Mucosa of descending colon (tissue), 3 donors: ENCODE results near the gene ARMCX6. TPM values are rescaled to one million over a fixed set of nuclear protein-coding genes. Genes with fewer than 3 reads are reported as not detected.
"Not testable (repeated sequence)": the region's sequence is repeated elsewhere in the genome, so short reads cannot be mapped to it uniquely, and the experiment has no call there.

ENCODE experiments used
- ATAC-seq: fragments of 200-7000 bp; cut with Tn5 transposase; one replicate; pipeline ENCODE4 v1.9.1; 2020; ENCODE audit warnings: mild to moderate bottlenecking, moderate library complexity
- DNase-seq, 3 donors: peaks; one replicate each; pipeline ENCODE4 v3.0.0-alpha.2; 2020
- H3K36me3 ChIP-seq: fragments of 200-600 bp; one replicate; pipeline ENCODE4 v1.8.0; 2021; ENCODE audit warnings: low read depth, mild to moderate bottlenecking
- H3K4me1 ChIP-seq: fragments of 200-600 bp; one replicate; pipeline ENCODE4 v1.8.0; 2021; ENCODE audit warnings: low read depth, mild to moderate bottlenecking
- H3K4me3 ChIP-seq: fragments of 200-600 bp; one replicate; pipeline ENCODE4 v1.8.0; 2021; ENCODE audit warnings: mild to moderate bottlenecking
- H3K9me3 ChIP-seq: fragments of 200-600 bp; one replicate; pipeline ENCODE4 v1.8.0; 2021; ENCODE audit warnings: mild to moderate bottlenecking
- intact Hi-C, 2 donors: fragments of 100-400 bp; cut with DNase I in 1 of 2; cut with micrococcal nuclease in 1 of 2; formaldehyde crosslinking; loops; one replicate each; pipeline versions ENCODE4 v1.11.0 to v1.11.1; 2022; cut with DNase I, micrococcal nuclease
- total RNA-seq, 3 donors: library from RNA; stranded (reverse); fragmentation: NEBNext Ultra II Directional in 2 of 3; extraction: Animal tissue kit (Norgen Biotek cat#: 25700) in 2 of 3; gene quantifications; one replicate each; pipeline versions ENCODE4 v1.2.1 to v1.2.4, GENCODE V29; 2021 to 2023
- TF ChIP-seq, protein P1 (sequence below): fragments of 200-600 bp; IDR thresholded peaks from one replicate; pipeline ENCODE4 v1.8.0; 2022; ENCODE audit warnings: antibody characterized with exemption, mild to moderate bottlenecking
- donor health status: DM: no; HTN: no; CAD: no; lungs with moderate emphysema.
- donor health status: DM: no; HTN: no; CAD: no.
- donor health status: DM: no; HTN: yes; CAD: no.

Gene ARMCX6
- total RNA-seq, 3 donors from 2014 or later: 16.2 to 23.2 (median 16.8) TPM

DNA sequence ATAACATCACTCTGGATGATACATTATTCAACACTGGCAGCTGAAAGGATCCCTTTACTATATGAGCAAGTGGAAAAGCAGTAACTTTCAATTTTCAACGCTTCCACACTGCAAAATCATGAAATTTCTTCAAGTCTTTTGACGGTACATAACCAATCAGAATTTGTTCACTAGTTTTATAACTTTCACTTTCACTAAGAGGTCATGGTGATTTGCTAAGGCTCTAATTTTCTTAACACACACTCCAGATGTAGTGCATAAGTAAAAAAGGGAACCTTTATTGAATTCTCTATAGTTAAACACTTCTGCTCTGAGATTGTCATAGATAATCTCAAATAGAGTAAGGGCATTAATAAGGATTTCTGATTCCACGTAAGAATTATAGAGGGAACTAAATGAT is 37.7 kb upstream of the ARMCX6 start:
- no peaks in the 10 kb centered on the region for H3K4me1 ChIP-seq
- H3K9me3 ChIP-seq: no peaks in the 10 kb centered on the region
- no peaks in the 10 kb centered on the region for H3K36me3 ChIP-seq
- no peak overlapping the region for H3K4me3 ChIP-seq
- TF ChIP-seq, protein P1, sequence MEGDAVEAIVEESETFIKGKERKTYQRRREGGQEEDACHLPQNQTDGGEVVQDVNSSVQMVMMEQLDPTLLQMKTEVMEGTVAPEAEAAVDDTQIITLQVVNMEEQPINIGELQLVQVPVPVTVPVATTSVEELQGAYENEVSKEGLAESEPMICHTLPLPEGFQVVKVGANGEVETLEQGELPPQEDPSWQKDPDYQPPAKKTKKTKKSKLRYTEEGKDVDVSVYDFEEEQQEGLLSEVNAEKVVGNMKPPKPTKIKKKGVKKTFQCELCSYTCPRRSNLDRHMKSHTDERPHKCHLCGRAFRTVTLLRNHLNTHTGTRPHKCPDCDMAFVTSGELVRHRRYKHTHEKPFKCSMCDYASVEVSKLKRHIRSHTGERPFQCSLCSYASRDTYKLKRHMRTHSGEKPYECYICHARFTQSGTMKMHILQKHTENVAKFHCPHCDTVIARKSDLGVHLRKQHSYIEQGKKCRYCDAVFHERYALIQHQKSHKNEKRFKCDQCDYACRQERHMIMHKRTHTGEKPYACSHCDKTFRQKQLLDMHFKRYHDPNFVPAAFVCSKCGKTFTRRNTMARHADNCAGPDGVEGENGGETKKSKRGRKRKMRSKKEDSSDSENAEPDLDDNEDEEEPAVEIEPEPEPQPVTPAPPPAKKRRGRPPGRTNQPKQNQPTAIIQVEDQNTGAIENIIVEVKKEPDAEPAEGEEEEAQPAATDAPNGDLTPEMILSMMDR: no peak
- intact Hi-C loops: no loop called here
- no peak for ATAC-seq
- no peak for DNase-seq

DNA sequence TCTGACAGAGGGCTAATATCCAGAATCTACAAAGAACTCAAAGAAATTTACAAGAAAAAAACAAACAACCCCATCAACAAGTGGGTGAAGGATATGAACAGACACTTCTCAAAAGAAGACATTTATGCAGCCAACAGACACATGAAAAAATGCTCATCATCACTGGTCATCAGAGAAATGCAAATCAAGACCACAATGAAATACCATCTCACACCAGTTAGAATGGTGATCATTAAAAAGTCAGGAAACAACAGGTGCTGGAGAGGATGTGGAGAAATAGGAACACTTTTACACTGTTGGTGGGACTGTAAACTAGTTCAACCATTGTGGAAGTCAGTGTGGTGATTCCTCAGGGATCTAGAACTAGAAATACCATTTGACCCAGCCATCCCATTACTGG is 29.9 kb upstream of the ARMCX6 start:
- H3K9me3 ChIP-seq, intact Hi-C loops, ATAC-seq, DNase-seq, H3K36me3 ChIP-seq, H3K4me1 ChIP-seq, H3K4me3 ChIP-seq: not testable (repeated sequence)

DNA sequence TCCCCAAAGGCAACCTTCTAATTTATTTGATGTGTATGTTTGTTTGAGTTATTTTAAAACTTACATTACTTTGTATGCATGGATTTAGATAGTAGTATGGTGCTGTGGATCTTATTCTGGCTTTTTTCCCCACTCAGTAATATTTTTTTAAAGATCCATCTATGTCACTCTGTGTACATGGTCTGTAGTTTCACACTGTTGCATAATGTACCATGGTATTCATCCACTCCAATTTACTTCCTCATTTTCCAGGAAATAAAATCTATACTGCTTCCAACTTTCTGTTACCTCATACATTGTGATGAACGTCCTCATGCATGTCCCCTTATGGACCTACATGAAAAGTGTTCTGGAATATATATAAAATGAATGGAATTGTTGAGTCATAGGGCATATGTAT is 24.3 kb upstream of the ARMCX6 start:
- no peaks in the 10 kb centered on the region for H3K36me3 ChIP-seq
- no peak for ATAC-seq
- H3K4me1 ChIP-seq: no peaks in the 10 kb centered on the region
- no peak for DNase-seq
- intact Hi-C loops: no loop called here
- no peaks in the 10 kb centered on the region for H3K9me3 ChIP-seq
- H3K4me3 ChIP-seq: no peak overlapping the region
- TF ChIP-seq, protein P1: no peak

DNA sequence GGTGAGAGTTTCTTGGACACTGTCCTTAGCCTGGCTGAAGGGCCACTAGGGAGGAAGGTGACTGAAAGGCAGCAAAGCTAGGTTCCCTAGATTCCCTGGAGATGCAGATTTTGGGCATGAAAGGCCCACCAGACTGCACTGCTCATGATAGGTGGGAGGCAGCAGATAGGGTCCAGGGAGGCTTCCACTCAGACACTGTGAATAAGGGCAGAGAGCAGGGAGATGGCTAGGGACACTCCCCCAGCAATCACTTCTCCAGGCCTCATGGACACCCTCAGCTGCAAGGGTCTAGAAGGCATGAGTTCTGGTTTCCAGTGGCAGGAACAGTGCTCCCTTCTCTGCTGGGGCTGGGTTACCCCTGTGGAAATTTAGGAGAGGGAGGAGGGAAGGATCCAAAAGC is 21.8 kb upstream of the ARMCX6 start:
- Histone ChIP-seq H3K4me3 (no peak overlapping the region), H3K4me1 (no peaks in the 10 kb centered on the region), H3K9me3 (no peaks in the 10 kb centered on the region), H3K36me3 (no peaks in the 10 kb centered on the region)
- intact Hi-C loops: no loop called here
- DNase-seq (no peak), ATAC-seq (no peak)
- TF ChIP-seq, protein P1: no peak

DNA sequence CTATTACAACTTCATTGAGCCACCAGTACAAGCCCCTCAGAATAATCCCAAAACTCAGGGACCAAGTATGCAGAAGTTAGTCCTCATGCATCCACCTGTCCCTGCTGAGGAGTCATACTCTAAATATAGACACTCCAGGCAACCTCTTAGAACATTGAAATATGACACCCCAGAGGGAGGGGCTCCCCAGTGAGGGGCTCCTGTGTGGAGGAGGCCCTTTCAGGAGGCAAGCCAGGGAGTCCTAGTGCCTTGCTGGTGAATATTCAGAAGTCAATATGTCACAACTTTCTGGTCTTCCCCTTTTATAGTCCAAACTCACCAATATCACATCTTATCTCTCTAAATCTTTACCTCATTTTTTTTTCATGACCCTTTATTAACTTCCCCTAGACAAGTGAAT is 1.6 kb upstream of the ARMCX6 start:
- intact Hi-C loops: no loop called here

DNA sequence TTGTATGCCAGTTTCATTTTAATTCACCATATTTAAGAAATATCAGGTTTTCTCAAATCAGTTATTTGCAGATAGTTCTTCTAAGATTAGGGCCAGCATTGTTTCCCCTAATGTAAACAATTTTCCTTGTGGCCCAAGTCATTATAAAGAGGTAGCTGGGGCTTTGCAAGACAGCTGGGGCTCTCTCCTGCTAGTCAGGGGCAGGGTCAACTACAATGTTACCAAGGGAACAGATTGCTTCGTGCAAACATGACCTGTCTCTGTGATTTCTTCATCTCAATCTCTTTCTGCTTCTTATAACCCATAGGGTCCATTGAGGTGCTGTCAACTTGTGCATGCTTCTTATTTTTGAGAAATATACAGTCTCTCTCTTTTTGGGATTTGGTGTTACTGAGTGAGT is 12.1 kb downstream of the ARMCX6 start:
- DNase-seq (no peak), ATAC-seq (no peak)
- intact Hi-C loops: no loop called here
- Histone ChIP-seq H3K4me3 (no peak overlapping the region), H3K36me3 (no peaks in the 10 kb centered on the region), H3K9me3 (no peaks in the 10 kb centered on the region), H3K4me1 (no peaks in the 10 kb centered on the region)
- TF ChIP-seq, protein P1: no peak

More for the DNA sequence above, 1.6 kb upstream of the ARMCX6 start:
- no peak for ATAC-seq
- Histone ChIP-seq H3K36me3 (no peaks in the 10 kb centered on the region), H3K9me3 (no peaks in the 10 kb centered on the region), H3K4me3 (no peak overlapping the region), H3K4me1 (no peaks in the 10 kb centered on the region)
- TF ChIP-seq, protein P1: no peak
- DNase-seq: no peak
